Measurements from ENCODE around the gene OBSCN.

OBSCN gene

GRCh38 chr1:228321895-228322294, 114.1 kb downstream of the OBSCN start:
- ATAC-seq (no peak), DNase-seq (no peak)

- DNase-seq: no peak
- ATAC-seq: no peak
Measured at GRCh38 chr1:228323401-228323800, 115.6 kb downstream of the OBSCN start.

DNA sequence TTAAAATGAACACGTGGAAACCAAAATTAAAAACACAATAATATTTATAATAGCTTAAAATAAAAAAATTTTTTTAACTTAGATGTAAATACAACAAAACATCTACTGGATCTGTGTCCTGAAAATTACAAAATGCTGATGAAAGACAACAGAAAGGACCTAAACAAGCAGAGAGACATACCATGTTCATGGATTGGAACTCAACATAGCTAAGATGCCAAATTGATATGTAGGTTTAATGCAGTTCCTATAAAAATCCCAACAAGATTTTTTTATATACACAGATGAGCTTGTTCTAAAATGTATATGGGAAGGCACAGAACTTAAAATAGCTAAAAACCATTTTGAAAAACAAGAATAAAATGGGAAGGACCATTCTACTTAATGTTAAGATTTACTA, 117.4 kb downstream of the OBSCN start:
- no peak for DNase-seq
- ATAC-seq: no peak

- ATAC-seq: no peak
- no peak for DNase-seq
Measured at GRCh38 chr1:228329887-228330286, 122.0 kb downstream of the OBSCN start.

GRCh38 chr1:228332797-228333738, 125.2 kb downstream of the OBSCN start:
- DNase-seq (no peak), ATAC-seq (no peak)

GRCh38 chr1:228333739-228334115, 125.9 kb downstream of the OBSCN start:
- DNase-seq: no peak
- ATAC-seq: no peak

- ATAC-seq (no peak), DNase-seq (no peak)
Measured at GRCh38 chr1:228334226-228334935, 126.5 kb downstream of the OBSCN start.

GRCh38 chr1:228334954-228335353, 127.1 kb downstream of the OBSCN start:
- DNase-seq: no peak
- no peak for ATAC-seq

DNA sequence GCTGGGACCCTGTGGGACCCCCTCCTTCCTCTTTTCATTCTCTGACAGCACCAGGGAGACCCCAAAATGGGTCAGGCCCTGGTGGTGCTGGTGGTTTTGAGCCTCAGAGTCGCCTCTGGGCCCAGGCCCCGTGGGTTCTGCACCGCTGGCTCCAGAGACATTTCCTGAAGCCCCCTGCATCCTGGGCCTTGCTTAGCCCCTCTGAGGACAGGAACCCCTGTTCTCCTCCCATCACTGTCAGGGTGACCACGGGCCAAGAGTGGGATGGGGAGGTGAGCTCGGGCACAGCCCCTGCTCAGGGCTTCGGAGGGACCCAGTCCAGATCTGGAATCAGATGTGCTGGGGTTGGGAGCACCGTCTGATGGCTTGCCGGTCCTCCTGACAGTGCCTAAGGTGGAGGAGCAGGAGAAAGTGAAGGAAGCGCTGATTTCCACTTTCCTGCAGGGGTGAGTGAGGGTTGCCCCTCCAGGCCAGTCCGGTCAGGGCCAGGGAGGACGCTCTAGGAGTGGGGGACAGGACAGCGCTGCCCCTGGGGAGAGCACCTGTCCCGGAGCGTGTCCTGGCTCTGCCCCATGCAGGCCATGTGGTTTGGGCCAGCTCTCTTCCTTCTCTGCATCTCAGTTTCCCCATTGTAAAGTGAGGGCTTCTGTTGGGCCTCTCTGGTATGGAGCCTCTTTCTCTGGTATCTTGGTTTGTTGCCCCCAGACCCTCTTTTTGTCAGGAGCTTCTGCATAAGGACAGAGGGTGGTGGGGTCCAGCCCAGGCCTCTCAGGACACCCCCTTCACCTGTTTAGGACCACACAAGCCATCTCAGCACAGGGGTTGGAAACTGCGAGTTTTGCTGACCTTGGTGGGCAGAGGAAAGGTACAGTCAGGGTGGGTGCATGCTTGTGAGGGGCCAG, 127.8 kb downstream of the OBSCN start:
- ATAC-seq (no peak), DNase-seq (no peak)

DNA sequence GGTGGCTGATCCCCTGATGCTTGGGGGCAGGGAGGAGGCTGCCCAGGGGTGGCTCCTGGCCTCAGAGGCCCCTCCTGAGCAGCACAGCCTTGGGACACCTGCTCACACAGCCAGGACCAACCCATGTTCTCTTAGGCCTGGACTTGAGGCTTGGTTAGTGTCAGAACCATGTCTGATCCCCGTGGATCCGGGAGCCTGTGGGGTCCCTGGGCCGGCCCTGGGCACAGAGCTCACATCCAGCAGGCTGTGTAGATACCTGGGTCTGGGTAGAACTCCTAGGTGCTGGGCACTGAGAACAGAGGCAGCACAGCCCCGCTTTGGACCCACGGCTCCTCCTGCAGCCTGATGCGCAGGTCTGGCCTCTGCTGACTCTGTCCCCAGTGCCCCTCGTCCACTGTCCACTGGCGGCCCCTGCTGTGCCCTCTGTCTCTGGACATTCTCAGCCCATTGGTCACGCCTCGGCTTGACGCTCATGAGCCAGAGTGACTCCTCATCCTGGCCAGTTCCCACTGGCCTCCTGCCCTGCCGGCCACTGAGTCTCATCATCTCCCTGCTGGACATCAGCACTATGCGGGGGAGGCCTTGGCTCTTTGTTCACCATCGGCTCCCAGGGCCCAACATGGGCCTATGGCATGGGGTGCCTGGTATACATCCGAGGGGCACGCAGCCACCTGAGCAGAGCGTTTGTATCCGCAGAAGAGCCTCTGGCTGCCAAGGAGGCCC, 128.6 kb downstream of the OBSCN start:
- DNase-seq: no peak
- no peak for ATAC-seq

DNA sequence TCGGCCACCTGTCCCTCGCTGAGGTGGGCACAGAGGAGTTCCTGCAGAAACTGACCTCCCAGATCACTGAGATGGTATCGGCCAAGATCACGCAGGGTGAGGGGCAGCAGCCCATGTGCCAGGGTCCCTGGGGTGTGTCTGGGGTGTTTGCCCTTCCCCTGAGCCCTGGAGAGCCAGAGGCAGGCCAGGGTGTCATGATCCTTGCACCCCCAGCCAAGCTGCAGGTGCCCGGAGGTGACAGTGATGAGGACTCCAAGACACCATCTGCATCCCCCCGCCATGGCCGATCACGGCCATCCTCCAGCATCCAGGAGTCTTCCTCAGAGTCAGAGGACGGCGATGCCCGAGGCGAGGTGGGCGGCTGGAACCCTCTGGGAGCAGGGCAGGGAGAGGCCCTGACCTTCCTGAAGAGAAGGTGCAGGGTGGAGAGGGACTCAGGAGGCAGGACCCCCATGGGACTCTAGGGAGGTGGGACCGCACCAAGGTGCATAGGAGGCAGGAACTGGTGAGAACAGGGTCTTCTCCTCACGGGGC, 129.3 kb downstream of the OBSCN start:
- ATAC-seq (no peak), DNase-seq (no peak)

- ATAC-seq: no peak
- no peak for DNase-seq
Measured at GRCh38 chr1:228337711-228338520, 130.1 kb downstream of the OBSCN start.

DNA sequence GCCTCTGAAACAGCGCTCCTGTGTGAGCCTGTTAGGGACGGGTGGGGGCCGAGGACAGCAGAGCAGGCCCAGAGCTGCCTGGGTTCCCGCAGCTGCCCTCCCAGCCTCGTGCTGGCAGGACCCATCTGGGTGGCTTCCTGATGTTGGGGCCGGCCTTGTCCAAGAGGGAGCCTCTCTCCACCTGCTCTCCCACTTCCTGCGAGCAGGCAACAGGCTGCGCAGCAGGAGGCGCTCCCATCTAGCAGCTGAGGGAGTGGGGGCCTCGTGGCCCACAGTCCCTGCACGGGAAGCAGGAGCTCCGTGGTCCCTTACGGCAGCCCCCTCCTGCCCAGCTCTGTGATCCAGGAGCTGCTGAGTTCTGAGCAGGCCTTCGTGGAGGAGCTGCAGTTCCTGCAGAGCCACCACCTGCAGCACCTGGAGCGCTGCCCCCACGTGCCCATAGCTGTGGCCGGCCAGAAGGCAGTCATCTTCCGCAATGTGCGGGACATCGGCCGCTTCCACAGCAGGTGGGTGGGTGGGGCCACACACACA, 130.7 kb downstream of the OBSCN start:
- DNase-seq: no peak
- ATAC-seq: no peak

DNA sequence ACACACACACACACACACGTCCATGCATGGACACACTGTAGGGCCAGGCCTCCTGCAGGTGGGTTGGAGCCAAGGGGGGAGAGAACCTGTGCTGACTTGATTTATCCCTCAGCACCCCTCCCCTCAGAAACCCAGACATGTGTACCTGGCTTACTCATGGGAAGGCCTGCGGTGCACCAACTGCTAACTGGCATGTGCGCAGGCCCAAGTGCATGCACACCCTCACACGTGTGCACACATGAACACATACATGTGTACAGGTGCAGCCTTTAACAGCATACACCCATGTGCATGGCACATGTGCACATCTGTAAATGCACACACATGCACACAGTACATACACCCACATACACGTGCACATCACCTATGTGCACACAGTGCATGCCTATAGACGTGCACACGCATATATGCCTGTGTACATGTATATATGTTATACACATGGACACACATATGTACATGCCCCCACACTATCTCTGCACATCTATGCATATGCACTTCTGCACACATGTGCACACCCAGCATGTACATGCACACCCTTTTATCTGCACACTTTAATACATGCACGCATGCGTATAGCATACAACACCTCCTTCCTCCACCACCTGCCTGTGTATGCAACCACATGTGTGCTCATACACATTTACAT, 131.3 kb downstream of the OBSCN start:
- ATAC-seq (no peak), DNase-seq (no peak)

DNA sequence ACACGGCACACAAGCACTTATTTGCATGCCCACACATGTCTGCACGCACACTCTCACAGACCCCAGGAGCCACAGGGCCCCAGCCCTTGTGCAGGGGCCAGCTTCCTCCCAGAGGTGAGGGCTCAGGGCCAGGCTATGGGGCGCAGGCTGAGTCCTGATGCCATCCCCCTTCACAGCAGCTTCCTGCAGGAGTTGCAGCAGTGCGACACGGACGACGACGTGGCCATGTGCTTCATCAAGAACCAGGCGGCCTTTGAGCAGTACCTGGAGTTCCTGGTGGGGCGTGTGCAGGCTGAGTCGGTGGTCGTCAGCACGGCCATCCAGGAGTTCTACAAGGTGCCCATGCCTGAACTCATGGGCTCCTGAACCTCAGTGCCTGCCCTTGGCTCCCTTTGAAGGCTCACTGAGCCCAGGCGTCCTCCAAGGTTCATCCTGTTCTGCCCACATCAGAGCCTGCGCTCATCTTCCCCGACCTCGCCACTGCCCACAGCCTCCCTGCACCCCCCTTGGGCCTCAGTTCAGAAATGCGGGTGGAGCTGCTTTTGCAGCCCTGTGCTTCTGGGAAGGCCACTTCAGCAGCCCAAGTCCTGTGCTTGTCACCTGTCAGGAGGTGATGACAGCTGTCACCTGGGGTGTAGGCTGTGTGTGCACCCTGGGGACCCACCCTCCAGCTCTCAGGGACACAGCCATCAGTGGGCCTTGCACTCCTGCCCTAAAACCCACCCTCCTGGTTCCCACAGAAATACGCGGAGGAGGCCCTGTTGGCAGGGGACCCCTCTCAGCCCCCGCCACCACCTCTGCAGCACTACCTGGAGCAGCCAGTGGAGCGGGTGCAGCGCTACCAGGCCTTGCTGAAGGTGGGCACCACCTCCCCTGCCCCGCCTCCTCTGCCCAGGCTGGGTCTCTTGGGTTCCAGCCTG, 132.2 kb downstream of the OBSCN start:
- DNase-seq (no peak), ATAC-seq (no peak)

- ATAC-seq: no peak
- no peak for DNase-seq
Measured at GRCh38 chr1:228340686-228341449, 133.0 kb downstream of the OBSCN start.

- no peak for ATAC-seq
Measured at GRCh38 chr1:228341450-228341813, 133.6 kb downstream of the OBSCN start.

More at GRCh38 chr1:228341450-228341813, 133.6 kb downstream of the OBSCN start:
- DNase-seq: no peak
